GM18511 (cell line): Measurements from ENCODE around the gene BMAL2.
A peak's percentile ranks its signal among the peaks of the same experiment; 100 is the strongest.

Experiments used
- ATAC-seq: cut with Tn5 transposase; IDR thresholded peaks from one replicate; pipeline ENCODE4 v1.9.1; 2021; ENCODE audit warnings: mild to moderate bottlenecking, moderate library complexity; ENCODE audit not compliant: unreplicated experiment

BMAL2 gene, protein sequence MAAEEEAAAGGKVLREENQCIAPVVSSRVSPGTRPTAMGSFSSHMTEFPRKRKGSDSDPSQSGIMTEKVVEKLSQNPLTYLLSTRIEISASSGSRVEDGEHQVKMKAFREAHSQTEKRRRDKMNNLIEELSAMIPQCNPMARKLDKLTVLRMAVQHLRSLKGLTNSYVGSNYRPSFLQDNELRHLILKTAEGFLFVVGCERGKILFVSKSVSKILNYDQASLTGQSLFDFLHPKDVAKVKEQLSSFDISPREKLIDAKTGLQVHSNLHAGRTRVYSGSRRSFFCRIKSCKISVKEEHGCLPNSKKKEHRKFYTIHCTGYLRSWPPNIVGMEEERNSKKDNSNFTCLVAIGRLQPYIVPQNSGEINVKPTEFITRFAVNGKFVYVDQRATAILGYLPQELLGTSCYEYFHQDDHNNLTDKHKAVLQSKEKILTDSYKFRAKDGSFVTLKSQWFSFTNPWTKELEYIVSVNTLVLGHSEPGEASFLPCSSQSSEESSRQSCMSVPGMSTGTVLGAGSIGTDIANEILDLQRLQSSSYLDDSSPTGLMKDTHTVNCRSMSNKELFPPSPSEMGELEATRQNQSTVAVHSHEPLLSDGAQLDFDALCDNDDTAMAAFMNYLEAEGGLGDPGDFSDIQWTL

DNA sequence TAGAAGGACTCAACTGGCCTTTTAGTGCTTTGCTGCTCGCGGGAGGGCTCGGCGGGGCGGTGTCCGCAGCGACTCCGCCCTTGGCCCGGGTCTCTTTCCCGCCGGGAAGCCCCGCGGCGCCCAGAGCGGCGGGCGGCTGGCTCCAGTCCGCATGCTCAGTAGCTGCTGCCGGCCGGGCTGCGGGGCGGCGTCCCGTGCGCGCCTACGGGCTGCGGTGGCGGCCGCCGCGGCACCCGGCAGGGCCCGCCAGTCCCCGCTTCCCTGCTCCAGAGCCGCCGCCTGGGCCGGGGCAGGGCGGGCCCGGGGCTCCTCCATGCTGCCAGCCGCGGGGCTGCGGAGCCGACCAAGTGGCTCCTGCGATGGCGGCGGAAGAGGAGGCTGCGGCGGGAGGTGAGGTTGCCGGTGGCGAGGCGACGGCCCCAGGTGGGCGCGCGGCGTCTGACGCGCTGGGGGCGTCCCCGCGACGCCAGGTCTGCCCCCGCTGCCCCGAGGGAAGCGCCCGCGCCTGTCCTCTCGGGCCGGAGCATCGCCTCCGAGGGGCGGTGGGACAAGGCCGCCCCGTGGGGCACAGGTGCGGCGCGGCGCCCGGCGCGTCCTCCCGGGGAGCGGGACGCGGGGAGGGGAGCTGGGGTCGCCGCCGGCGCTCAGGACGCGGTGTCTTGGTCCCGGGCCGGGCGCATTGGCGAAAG lies at the start of gene BMAL2:
Gene BMAL2 (plus strand): TSS at position 123 of the 689 bp plus-strand sequence. CDS start 237 bp downstream, at position 360.
- ATAC-seq = peak; percentile 41

DNA sequence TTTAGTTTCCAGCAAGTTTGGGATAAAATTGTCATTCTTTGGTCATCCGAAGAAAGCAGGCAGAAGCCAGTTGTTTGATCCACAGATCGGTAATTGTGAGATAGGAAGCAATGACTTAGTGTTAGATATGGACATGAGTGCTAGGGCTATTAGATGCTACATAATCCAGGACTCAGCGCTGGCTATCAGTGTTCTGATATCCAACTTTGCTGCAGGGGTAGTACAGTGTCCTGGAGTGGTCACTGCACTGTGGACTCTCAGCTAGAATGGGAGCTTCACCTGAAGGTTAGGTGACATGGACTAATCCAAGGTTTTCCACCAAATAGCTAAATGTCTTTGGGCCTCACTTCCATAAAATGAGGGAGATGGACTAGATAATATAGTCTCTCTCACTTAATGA lies 48.6 kb upstream of the BMAL2 start:
- no peak for ATAC-seq

DNA sequence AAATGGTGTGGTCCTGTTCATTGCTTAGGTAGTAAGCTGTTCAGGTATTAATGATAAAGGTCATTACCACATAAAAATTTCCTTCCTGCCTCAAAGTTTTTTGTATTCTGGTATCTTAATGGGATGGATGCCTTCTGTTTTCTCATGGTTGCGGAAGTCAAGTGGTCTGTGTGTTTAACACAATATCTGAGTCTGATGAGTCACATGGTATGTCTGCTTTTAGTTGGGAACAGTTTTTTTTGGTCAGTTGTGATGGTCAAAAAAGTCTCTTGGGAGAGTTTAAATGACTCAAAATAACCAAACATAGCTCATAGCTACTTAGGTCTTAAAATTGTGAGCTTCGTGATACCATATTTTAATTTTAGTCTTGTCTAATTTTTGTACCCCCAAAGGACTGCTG lies 47.9 kb upstream of the BMAL2 start:
- peak; percentile 82 for ATAC-seq

DNA sequence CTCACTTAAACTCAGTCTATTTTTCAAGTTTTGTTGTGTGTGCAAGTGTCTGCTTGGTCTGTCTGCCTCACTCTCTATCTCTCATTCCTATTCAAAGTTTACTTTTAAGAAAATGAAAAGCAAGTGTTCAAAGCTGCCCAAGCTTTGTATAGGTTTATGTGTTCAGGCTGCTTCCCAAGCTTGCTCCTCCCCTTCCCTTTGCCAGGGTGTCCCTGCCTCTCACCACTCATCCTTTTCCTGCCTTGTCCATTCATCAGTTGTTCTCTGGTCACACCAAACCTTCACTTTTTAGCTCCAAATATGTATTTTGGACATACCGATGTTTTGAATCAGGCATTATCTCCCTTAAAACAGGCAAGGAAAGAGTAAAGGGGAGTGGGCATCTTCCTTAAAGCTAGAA lies 47.2 kb upstream of the BMAL2 start:
- peak; percentile 19 for ATAC-seq

DNA sequence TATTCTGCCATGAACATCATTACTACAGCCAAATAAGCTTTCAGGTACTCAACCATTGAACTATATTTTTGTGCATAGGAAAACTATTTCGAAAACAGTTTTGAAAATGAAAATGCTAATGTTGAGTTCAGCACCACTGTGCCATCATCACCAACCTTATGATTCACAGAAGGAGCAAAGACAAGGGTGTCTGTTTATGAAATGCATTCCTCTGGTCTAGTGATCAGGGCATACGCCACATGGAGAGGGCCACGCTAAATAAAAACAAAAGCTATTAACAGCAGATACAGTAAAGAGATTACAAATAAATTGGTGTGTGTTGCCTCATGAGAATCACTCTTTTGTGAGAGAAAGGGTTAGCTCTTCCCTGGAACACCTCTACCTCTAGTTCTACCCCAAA lies 43.2 kb upstream of the BMAL2 start:
- no peak for ATAC-seq

DNA sequence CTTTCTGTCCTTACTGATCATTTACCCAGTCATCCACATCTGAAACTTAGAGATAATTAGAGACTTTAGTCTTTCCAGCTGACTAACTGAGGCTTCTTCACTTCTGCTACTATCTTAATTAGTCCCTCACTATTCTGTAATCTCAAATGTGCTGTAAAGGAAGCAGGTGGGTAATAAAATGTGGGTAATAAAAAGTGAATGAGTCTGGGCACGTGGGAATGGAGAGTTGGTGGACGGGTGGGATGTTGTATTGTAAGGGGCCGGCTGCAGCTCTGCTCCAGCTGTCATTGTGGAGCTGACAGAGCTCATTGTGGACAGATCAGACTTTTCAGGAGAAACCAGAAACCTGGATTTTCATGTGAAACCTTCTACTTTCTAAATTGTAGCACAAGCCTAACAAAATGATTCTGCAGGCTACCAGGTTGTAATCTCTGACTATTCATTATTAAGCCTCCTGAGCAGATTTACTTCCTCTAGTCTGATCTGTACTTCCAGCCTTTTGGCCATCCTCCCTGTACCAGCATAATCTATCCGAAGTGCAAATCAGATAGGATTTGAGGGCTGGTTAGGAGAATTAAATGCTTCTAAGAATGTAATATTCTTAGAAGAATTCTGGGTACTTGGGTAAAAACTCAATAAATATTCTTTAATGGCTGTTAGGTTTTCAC lies 42.0 kb upstream of the BMAL2 start:
- no peak for ATAC-seq

DNA sequence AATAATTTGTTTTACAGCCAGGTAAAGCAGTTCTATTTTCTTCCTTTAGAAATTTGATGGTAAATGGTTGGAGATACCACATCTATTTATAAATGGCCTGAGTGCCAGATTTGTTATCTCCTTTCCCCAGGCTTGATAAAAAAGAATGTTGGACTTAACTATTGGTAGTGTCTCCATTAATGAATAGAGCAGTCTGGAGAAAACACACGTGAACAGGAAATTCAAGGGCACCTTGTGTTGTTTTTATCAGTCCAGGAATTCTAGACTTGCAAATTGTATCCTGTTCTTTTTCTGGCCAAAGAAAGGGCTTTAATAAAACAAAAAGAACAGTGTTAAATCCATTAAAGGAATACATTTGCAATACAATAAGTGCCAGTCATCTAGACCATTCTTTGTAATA lies 40.8 kb upstream of the BMAL2 start:
- ATAC-seq = no peak

DNA sequence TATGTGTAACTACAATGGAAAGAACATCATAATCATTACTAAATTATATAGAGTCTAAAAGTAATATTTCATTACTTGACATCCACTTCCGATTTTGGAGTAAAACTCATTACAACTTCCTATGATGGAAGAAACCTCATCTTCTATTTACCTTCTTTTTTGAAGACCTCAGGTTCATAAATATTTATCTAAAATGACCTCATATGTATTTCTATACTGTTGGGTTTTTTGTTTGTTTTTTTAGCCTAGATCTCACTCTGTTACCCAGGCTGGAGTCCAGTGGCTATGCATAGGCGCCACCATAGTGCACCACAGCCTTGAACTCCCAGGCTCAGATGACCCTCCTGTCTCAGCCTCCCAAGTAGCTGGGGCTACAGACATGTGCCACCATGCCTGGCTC lies 39.9 kb upstream of the BMAL2 start:
- ATAC-seq = no peak

DNA sequence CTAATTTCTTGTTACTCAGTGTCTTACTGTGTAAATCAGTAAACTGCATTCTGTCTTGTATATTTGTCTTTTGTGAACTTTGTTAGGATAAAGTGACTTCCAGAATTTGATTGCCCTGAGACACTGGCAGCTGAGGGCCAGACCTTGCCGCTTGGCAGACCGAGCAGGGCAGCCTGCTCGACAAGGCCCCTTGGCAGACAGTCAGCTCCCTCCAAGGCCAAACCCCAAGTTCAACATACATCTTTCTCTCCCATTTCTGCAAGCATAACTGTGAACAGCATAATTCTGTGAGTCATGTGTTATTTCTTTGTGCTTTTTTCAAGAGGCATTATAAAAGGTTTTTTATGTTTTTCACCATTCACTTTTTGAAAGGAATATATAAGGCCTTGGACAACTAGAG lies 39.2 kb upstream of the BMAL2 start:
- no peak for ATAC-seq

DNA sequence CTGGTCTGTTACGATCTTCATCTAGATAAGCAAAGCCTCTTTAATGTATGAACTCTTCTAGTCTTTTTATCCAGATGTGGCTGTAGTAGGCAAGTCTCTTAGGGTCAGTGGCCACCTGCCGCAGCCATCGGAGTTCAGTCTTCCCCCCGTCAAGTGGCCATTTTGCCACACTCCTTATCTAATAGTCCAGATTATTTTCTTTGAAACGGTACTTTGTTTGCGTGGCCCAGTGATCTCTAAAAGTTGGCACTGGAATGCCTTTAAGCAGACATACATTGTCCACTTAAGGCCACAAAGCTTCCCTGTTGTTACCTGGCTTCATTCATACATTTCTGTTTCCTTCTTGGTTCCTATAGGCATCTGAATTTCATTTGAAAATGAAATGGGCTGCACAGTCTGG lies 36.0 kb upstream of the BMAL2 start:
- ATAC-seq = no peak

DNA sequence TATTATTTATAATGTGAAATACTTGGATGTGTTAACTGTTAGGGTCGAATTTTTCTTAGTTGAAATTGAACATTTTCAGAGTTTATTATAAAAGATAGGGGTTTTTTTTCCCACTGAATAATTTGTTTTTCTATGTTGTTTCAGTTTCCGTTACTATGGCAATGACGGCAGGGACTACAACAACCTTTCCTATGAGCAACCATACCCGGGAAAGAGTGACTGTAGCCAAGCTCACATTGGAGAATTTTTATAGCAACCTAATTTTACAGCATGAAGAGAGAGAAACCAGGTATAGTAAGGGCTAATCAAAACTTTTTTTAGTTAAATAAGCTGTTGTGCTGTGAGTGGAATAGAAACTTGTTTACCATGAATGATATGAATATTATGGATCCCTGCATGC lies 35.1 kb upstream of the BMAL2 start:
- ATAC-seq = no peak

DNA sequence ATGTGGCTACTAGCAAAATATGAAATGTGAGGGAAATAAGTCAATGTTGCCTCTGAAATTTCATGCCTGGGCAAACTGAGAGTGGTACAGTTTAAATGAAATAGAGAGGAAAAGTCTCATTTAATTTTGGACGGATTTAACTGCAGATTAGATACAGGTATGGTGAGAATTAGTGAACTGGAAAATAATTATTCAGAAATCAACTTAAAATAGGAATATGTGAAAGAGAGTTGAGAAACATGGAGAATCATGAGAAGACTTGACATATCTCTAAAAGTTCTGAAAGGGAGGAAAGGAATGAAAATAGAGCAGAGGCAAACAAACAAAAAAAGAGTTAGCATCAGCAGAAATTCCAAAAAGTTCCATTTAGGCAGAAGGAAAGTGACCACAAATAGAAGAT lies 33.5 kb upstream of the BMAL2 start:
- no peak for ATAC-seq

DNA sequence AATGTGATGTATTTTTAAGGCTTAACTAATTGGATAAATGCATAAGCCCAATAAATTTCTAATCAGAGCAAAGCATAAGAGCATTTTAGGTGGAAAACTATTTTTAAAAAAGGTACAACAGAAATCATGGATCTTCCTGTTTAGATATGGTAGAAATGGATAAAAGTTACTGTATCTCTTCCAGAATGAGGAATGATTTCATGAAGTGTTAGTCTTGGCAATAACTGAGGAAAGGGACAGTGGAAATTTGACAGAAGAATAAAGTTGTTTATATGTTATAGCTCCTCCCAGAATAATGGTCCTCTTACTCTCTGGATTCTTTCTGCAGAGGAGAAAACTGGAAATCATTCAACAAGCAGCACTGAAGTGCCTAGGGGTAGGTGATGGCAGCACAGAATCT lies 32.4 kb upstream of the BMAL2 start:
- ATAC-seq = no peak

DNA sequence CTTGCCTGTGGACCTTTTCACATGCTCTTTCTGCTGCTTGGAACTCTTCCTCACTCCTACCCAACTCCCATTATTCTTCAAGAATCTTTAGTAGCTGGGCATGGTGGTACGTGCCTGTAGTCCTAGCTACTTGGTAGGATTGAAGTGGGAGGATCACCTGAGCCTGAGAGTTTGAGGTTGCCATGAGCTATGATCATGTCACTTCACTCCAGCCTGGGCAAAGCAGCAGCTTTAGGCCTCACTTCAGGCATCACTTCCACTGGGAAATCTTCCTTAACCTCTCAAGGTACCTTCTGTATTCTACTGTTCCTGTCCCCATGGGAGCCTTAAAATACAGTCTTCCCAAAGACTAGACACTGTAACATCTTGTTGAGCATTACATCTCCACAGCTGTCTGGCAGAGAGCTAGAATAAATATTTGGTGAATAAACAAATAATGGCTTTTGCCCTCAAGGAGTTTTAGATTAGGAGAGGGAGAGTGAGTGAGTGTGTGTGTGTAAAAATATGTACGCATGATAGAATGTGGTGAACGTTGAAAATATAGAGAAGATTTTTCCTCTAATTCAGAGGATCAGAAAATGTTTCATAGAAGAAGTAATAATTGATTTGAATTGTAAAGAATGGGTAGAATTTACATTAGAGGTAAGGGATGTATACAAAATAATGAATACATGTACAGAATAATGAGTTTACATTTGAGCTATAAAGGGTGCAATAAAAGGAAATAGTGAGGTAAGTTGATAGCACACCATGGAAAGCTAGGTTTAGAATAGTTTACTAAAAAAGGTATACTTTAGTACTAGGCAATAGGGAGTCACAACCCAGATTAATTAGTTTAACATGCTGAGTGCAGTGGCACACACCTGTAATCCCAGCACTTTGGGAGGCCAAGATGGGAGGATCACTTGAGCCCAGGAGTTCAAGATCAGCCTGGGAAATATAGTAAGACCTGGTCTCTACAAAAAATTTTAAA lies 29.2 kb upstream of the BMAL2 start:
- ATAC-seq = no peak

DNA sequence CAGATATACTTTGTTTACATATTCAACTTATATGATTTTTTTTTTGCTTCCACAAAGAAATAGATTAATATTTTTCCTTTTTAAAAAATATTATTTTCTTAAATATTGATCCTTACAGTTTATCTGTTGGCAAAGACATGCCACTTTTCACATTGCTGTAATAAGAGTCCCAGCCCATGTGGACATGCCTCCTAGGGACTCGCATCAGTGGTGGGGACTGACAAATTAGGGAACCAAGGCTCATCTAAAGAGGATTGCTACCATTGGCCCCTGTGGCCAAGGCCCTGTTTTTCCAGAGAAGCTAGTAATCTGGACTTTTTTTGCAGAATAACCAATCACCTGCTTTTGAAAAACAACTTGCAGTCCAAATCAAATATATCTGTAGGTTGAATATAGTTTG lies 27.8 kb upstream of the BMAL2 start:
- no peak for ATAC-seq

DNA sequence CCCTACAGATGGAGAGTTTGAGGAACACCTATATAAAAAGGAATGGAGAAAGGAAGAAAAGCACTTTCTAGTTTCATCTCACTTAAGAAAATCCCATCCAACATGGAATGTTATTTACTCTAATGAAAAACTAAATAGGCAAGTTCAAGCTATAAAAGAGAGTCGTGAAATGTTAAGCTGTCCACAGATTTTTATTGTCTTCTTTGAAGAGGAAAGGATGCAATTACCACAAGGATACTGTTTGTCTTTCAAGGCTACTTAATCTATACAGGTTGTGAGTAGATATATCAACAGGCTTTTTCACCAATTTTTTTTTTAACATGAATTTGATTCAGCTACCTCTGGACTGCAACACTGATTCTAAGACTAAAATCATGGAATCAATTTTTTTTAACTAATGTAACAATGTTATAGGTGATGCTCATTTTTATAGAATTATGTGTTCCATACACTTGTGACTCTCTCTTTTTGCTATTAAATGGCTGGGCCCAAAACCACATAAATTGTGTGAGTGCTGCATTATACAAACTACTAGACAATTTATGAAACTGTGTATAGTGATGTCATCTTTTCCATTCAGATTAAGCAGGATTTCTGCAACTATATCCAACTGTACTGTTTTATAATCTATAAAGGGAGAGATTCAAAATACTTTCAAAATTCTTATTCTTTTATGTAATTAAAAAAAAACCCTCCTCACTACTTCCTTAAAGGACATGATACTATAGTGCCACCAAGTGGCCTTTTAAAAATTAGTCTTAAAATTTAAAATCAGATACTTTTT lies 26.8 kb upstream of the BMAL2 start:
- ATAC-seq = no peak

DNA sequence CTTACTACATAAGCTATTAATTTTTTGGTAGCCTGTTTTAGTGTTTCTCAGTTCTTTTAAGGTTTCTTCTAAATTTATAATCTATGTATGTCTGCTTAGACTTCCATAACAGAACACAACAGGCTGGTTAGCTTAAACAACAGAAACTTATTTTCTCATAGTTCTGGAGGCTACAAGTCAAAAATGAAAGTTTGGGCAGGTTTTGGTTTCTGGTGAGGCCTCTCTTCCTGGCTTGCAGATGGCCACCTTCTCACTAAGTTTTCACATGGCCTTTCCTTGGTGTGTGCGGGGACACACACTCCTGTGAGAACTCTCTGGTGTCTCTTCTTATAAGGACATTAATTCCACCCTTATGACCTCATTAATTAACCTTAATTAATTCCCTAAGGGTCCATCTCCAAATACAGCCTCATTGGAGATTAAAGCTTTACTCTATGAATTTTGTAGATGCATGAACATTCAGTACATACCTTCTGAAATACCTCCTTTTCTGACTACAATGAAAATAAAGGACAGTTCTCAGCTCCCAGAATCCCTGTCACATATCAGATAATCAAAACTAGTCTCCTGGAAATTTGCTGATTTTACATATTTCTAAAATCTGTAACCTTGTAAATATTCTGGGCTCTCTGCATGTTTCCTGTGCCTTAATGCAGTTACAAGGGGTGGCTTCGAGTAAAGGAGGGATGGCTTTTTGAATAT lies 23.2 kb upstream of the BMAL2 start:
- peak; percentile 60 for ATAC-seq

DNA sequence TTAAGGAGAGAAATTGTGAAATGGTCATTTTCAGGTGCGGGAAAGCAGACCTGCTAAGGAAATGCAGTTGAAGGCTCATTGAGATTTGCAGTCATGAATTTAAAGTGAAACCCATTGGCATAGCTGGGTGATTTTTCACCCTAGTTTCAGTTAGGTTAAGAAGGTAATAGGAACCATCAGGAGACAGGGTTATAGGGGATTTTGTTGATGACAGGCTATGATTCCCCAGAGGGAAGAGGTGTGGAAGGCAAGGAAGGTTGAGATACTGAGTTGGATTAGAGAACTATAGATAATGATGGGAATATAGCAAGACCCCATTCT lies 22.7 kb upstream of the BMAL2 start:
- ATAC-seq = no peak

DNA sequence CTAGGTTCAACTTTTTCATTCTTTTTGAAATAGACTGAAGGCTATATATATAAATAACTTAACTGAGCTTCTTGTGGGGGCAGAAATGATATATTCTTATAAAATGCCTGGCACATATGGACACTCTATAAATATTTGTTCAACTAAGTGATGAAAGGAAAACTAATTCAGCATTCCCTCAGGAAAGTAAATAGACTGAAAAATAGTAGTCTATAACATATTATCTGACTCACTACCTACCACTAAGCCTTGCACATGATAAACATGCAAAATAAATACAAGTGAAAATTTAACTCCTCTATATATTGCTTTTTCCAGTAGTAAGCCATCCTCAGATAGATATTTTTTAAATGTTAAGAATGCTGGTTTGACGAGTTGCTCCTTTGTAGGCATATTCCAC lies 15.7 kb upstream of the BMAL2 start:
- ATAC-seq = no peak
